ENCODE data around the gene SLBP.
"Not testable (repeated sequence)": the region's sequence is repeated elsewhere in the genome, so short reads cannot be mapped to it uniquely, and the experiment has no call there.

The SLBP gene

GRCh38 chr4:1676605-1677525 lies 35.3 kb downstream of the SLBP start:
- DNase-seq (ENCODE audit: low spot score) (no peak), FAIRE-seq (no peak)

- FAIRE-seq: no peak
- no peak for DNase-seq (ENCODE audit: low spot score)
Measured at GRCh38 chr4:1675802-1676137, 36.3 kb downstream of the SLBP start.

- DNase-seq (ENCODE audit: low spot score): no peak
- no peak for FAIRE-seq
Measured at GRCh38 chr4:1675136-1675801, 36.9 kb downstream of the SLBP start.

GRCh38 chr4:1674682-1675081 lies 37.4 kb downstream of the SLBP start:
- DNase-seq (ENCODE audit: low spot score) (no peak), FAIRE-seq (no peak)

GRCh38 chr4:1673671-1674070 lies 38.4 kb downstream of the SLBP start:
- no peak for DNase-seq (ENCODE audit: low spot score)
- FAIRE-seq: no peak

- FAIRE-seq; DNase-seq (ENCODE audit: low spot score): not testable (repeated sequence)
Measured at GRCh38 chr4:1671011-1671410, 41.1 kb downstream of the SLBP start.

- FAIRE-seq: no peak
- DNase-seq (ENCODE audit: low spot score): no peak
Measured at GRCh38 chr4:1670279-1670678, 41.8 kb downstream of the SLBP start.

- DNase-seq (ENCODE audit: low spot score): no peak
Measured at GRCh38 chr4:1669850-1670249, 42.3 kb downstream of the SLBP start.

GRCh38 chr4:1669270-1669669 lies 42.8 kb downstream of the SLBP start:
- FAIRE-seq (no peak), DNase-seq (ENCODE audit: low spot score) (no peak)

More at GRCh38 chr4:1669850-1670249, 42.3 kb downstream of the SLBP start:
- FAIRE-seq: no peak

GRCh38 chr4:1668488-1668840 lies 43.7 kb downstream of the SLBP start:
- no peak for DNase-seq (ENCODE audit: low spot score)
- FAIRE-seq: no peak

- FAIRE-seq (no peak), DNase-seq (ENCODE audit: low spot score) (no peak)
Measured at GRCh38 chr4:1667273-1667672, 44.8 kb downstream of the SLBP start.

- FAIRE-seq (no peak), DNase-seq (ENCODE audit: low spot score) (no peak)
Measured at GRCh38 chr4:1666391-1666790, 45.7 kb downstream of the SLBP start.

- no peak for FAIRE-seq
Measured at GRCh38 chr4:1664141-1664540, 48.0 kb downstream of the SLBP start.

GRCh38 chr4:1663549-1663948 lies 48.6 kb downstream of the SLBP start:
- no peak for FAIRE-seq
- no peak for DNase-seq (ENCODE audit: low spot score)

More at GRCh38 chr4:1664141-1664540, 48.0 kb downstream of the SLBP start:
- no peak for DNase-seq (ENCODE audit: low spot score)

- FAIRE-seq: no peak
- no peak for DNase-seq (ENCODE audit: low spot score)
Measured at GRCh38 chr4:1661695-1662094, 50.4 kb downstream of the SLBP start.

- FAIRE-seq (no peak), DNase-seq (ENCODE audit: low spot score) (no peak)
Measured at GRCh38 chr4:1660948-1661677, 51.0 kb downstream of the SLBP start.

GRCh38 chr4:1659104-1660043 lies 52.7 kb downstream of the SLBP start:
- FAIRE-seq: no peak
- DNase-seq (ENCODE audit: low spot score): no peak

- FAIRE-seq (no peak), DNase-seq (ENCODE audit: low spot score) (no peak)
Measured at GRCh38 chr4:1658581-1658980, 53.5 kb downstream of the SLBP start.

GRCh38 chr4:1658146-1658545 lies 54.0 kb downstream of the SLBP start:
- DNase-seq (ENCODE audit: low spot score) (no peak), FAIRE-seq (no peak)

GRCh38 chr4:1656986-1657385 lies 55.1 kb downstream of the SLBP start:
- DNase-seq (ENCODE audit: low spot score) (no peak), FAIRE-seq (no peak)

GRCh38 chr4:1656132-1656531 lies 56.0 kb downstream of the SLBP start:
- no peak for FAIRE-seq
- no peak for DNase-seq (ENCODE audit: low spot score)
